Smooth muscle cell (in vitro differentiated cells): ENCODE results near the gene TMPRSS6. TPM values are rescaled to one million over a fixed set of nuclear protein-coding genes. Genes with fewer than 3 reads are reported as not detected.

Experiments used
- DNase-seq: peaks from one replicate; lab custom pipeline; 2025; ENCODE audit not compliant: unreplicated experiment; lab: John Stamatoyannopoulos, UW
- H2AFZ ChIP-seq: fragments of 200-600 bp; sonication (generic); 2 replicates; pipeline ENCODE4 v1.6.0; 2016; ENCODE audit warnings: antibody characterized with exemption, low read depth, mild to moderate bottlenecking
- H3F3A ChIP-seq: fragments of 200-600 bp; sonication (generic); 2 replicates; pipeline ENCODE4 v1.6.0; 2017; ENCODE audit warnings: antibody characterized with exemption, low read depth
- H3K27ac ChIP-seq: fragments of 200-600 bp; sonication (generic); 2 replicates; pipeline ENCODE4 v1.5.1; 2016; ENCODE audit warnings: low read depth, mild to moderate bottlenecking
- H3K27me3 ChIP-seq: fragments of 200-600 bp; sonication (generic); 2 replicates; pipeline ENCODE4 v1.6.1; 2016; ENCODE audit warnings: low read depth, mild to moderate bottlenecking
- H3K36me3 ChIP-seq: fragments of 200-600 bp; sonication (generic); 2 replicates; pipeline ENCODE4 v1.5.1; 2016; ENCODE audit warnings: low read depth
- H3K4me1 ChIP-seq: fragments of 200-600 bp; sonication (generic); 2 replicates; pipeline ENCODE4 v1.5.1; 2016; ENCODE audit warnings: low read depth
- H3K4me2 ChIP-seq: fragments of 200-600 bp; sonication (generic); 2 replicates; pipeline ENCODE4 v1.6.0; 2016; ENCODE audit warnings: mild to moderate bottlenecking
- H3K4me3 ChIP-seq: fragments of 200-600 bp; sonication (generic); 2 replicates; pipeline ENCODE4 v1.5.1; 2016; ENCODE audit warnings: mild to moderate bottlenecking
- H3K79me2 ChIP-seq: fragments of 200-600 bp; sonication (generic); 2 replicates; pipeline ENCODE4 v1.6.0; 2016; ENCODE audit warnings: low read depth, mild to moderate bottlenecking
- H3K9ac ChIP-seq: fragments of 200-600 bp; sonication (generic); 2 replicates; pipeline ENCODE4 v1.6.0; 2016; ENCODE audit warnings: low read depth
- H3K9me3 ChIP-seq: fragments of 200-600 bp; sonication (generic); replicated peaks from 2 replicates; pipeline ENCODE4 v1.5.1; 2016; ENCODE audit warnings: low read depth
- H4K20me1 ChIP-seq: fragments of 200-600 bp; sonication (generic); 2 replicates; pipeline ENCODE4 v1.6.0; 2016; ENCODE audit warnings: low read depth
- CTCF ChIP-seq: fragments of 200-600 bp; sonication (generic); IDR thresholded peaks from 2 replicates; pipeline ENCODE4 v1.5.1; 2017; ENCODE audit warnings: borderline replicate concordance, mild to moderate bottlenecking, antibody characterized with exemption; ENCODE audit not compliant: insufficient read depth, poor library complexity, severe bottlenecking
- WGBS: methylation state at CpG from one replicate; pipeline ENCODE4 v1.1.7; 2016; ENCODE audit warnings: low lambda C conversion rate; 5-methylcytosine and 5-hydroxymethylcytosine counted together
- polyA plus RNA-seq: library from polyadenylated mRNA; unstranded; fragments of >200 nt; fragmentation: Nextera tagmentation; extraction: Ambion mirVana; gene quantifications from 2 replicates; pipeline ENCODE4 v1.2.1, GENCODE V29; 2016
- total RNA-seq: library from RNA; depleted of rRNA; stranded (reverse); fragments of >200 nt; gene quantifications from 2 replicates; pipeline ENCODE4 v1.2.3, GENCODE V29; 2014

TMPRSS6 gene
- total and polyA plus RNA-seq, 2 experiments from 2014 or later: not detected

GRCh38 chr22:37094239-37094638 is 15.3 kb downstream of the TMPRSS6 start:
- H4K20me1 ChIP-seq: no peaks in the 10 kb centered on the region
- H3K9ac ChIP-seq: no peak overlapping the region
- H3K4me1 ChIP-seq: no peaks in the 10 kb centered on the region
- H3K79me2 ChIP-seq: no peaks in the 10 kb centered on the region
- no peak for TF ChIP-seq CTCF
- no peaks in the 10 kb centered on the region for H3K9me3 ChIP-seq
- H3K27ac ChIP-seq: no peak overlapping the region
- H2AFZ ChIP-seq: no peak overlapping the region
- no peak overlapping the region for H3K4me3 ChIP-seq
- 86% methylated on average over 1 of the region's 1 CpG for WGBS
- H3K27me3 ChIP-seq: peaks cover 13% of the 10 kb centered on the region
- H3K36me3 ChIP-seq: no peaks in the 10 kb centered on the region
- DNase-seq: no peak
- no peak overlapping the region for H3K4me2 ChIP-seq
- no peaks in the 10 kb centered on the region for H3F3A ChIP-seq

- H3K9ac ChIP-seq: no peak overlapping the region
- H3K27ac ChIP-seq: no peak overlapping the region
- no peak overlapping the region for H3K4me3 ChIP-seq
- no peaks in the 10 kb centered on the region for H4K20me1 ChIP-seq
- H3K4me2 ChIP-seq: no peak overlapping the region
- TF ChIP-seq CTCF: no peak
- no peak for DNase-seq
- H3K36me3 ChIP-seq: no peaks in the 10 kb centered on the region
- WGBS: 65% methylated on average over 6 of the region's 6 CpGs
- H3K27me3 ChIP-seq: peaks cover 9% of the 10 kb centered on the region
- no peaks in the 10 kb centered on the region for H3K79me2 ChIP-seq
- H2AFZ ChIP-seq: no peak overlapping the region
- no peaks in the 10 kb centered on the region for H3K4me1 ChIP-seq
- H3K9me3 ChIP-seq: no peaks in the 10 kb centered on the region
- no peaks in the 10 kb centered on the region for H3F3A ChIP-seq
These were observed 16.5 kb downstream of the TMPRSS6 start for GRCh38 chr22:37092997-37093396.

GRCh38 chr22:37091994-37092393 is 17.5 kb downstream of the TMPRSS6 start:
- no peak overlapping the region for H3K4me2 ChIP-seq
- no peak for DNase-seq
- H3K4me1 ChIP-seq: no peaks in the 10 kb centered on the region
- peaks cover 9% of the 10 kb centered on the region for H3K27me3 ChIP-seq
- no peak for TF ChIP-seq CTCF
- no peak overlapping the region for H3K27ac ChIP-seq
- H3K9me3 ChIP-seq: no peaks in the 10 kb centered on the region
- H4K20me1 ChIP-seq: no peaks in the 10 kb centered on the region
- H2AFZ ChIP-seq: no peak overlapping the region
- H3K4me3 ChIP-seq: no peak overlapping the region
- no peaks in the 10 kb centered on the region for H3K36me3 ChIP-seq
- no peak overlapping the region for H3K9ac ChIP-seq
- H3K79me2 ChIP-seq: no peaks in the 10 kb centered on the region
- 79% methylated on average over 7 of the region's 7 CpGs for WGBS
- no peaks in the 10 kb centered on the region for H3F3A ChIP-seq

GRCh38 chr22:37090920-37091695 is 18.4 kb downstream of the TMPRSS6 start:
- Histone ChIP-seq H2AFZ (no peak overlapping the region), H3K4me1 (no peaks in the 10 kb centered on the region), H3K9ac (no peak overlapping the region), H3K27ac (no peak overlapping the region), H4K20me1 (no peaks in the 10 kb centered on the region), H3K79me2 (no peaks in the 10 kb centered on the region), H3K9me3 (no peaks in the 10 kb centered on the region), H3K36me3 (no peaks in the 10 kb centered on the region), H3K4me2 (no peak overlapping the region), H3K4me3 (no peak overlapping the region), H3K27me3 (peaks cover 9% of the 10 kb centered on the region), H3F3A (no peaks in the 10 kb centered on the region)
- WGBS: 83% methylated on average over 9 of the region's 9 CpGs
- DNase-seq: no peak
- TF ChIP-seq CTCF: no peak
